Stimulated activated CD8-positive, alpha-beta memory T cell treated with anti-CD3 and anti-CD28 coated beads, Interleukin-7, amount 100 ng/mL, for 48 hours (primary cell): Measurements from ENCODE around the gene LMBR1.
"Not testable (repeated sequence)": the region's sequence is repeated elsewhere in the genome, so short reads cannot be mapped to it uniquely, and the experiment has no call there.

ENCODE experiments used
- DNase-seq, 2 donors: peaks; one replicate each; pipeline ENCODE4 v3.0.0-alpha.2; 2020; ENCODE audit warnings: low read depth in 1 of 2; ENCODE audit errors: extremely low read depth in 1 of 2

LMBR1 gene

GRCh38 chr7:156854654-156855053 is 38.3 kb downstream of the LMBR1 start:
- no peak for DNase-seq

GRCh38 chr7:156848979-156849378 is 44.0 kb downstream of the LMBR1 start:
- DNase-seq = no peak

GRCh38 chr7:156845379-156846101 is 47.4 kb downstream of the LMBR1 start:
- DNase-seq = no peak

- not testable (repeated sequence) for DNase-seq
These were observed 49.4 kb downstream of the LMBR1 start for GRCh38 chr7:156843582-156843981.

- DNase-seq = no peak
These were observed 49.8 kb downstream of the LMBR1 start for GRCh38 chr7:156843157-156843556.

GRCh38 chr7:156842740-156843140 is 50.2 kb downstream of the LMBR1 start:
- no peak for DNase-seq

- no peak for DNase-seq
These were observed 50.7 kb downstream of the LMBR1 start for GRCh38 chr7:156842317-156842716.

- no peak for DNase-seq
These were observed 51.5 kb downstream of the LMBR1 start for GRCh38 chr7:156841497-156841896.

GRCh38 chr7:156840134-156840533 is 52.8 kb downstream of the LMBR1 start:
- no peak for DNase-seq

- DNase-seq = no peak
These were observed 56.5 kb downstream of the LMBR1 start for GRCh38 chr7:156836443-156836842.

GRCh38 chr7:156834462-156834861 is 58.5 kb downstream of the LMBR1 start:
- no peak for DNase-seq

- no peak for DNase-seq
These were observed 59.7 kb downstream of the LMBR1 start for GRCh38 chr7:156833312-156833711.

GRCh38 chr7:156832195-156832877 is 60.6 kb downstream of the LMBR1 start:
- DNase-seq = no peak

- no peak for DNase-seq
These were observed 63.2 kb downstream of the LMBR1 start for GRCh38 chr7:156829669-156830336.

- no peak for DNase-seq
These were observed 65.3 kb downstream of the LMBR1 start for GRCh38 chr7:156827587-156828203.

- no peak for DNase-seq
These were observed 69.5 kb downstream of the LMBR1 start for GRCh38 chr7:156823435-156823834.

- DNase-seq = no peak
These were observed 72.4 kb downstream of the LMBR1 start for GRCh38 chr7:156820445-156821063.

GRCh38 chr7:156819733-156820295 is 73.2 kb downstream of the LMBR1 start:
- DNase-seq = no peak

GRCh38 chr7:156818133-156818532 is 74.8 kb downstream of the LMBR1 start:
- DNase-seq = no peak

GRCh38 chr7:156816943-156817572 is 75.9 kb downstream of the LMBR1 start:
- DNase-seq = no peak
